ENCODE data around the gene ASTN2.
A peak's percentile ranks its signal among the peaks of the same experiment; 100 is the strongest.
"Not testable (repeated sequence)": the region's sequence is repeated elsewhere in the genome, so short reads cannot be mapped to it uniquely, and the experiment has no call there.

The ASTN2 gene

DNA sequence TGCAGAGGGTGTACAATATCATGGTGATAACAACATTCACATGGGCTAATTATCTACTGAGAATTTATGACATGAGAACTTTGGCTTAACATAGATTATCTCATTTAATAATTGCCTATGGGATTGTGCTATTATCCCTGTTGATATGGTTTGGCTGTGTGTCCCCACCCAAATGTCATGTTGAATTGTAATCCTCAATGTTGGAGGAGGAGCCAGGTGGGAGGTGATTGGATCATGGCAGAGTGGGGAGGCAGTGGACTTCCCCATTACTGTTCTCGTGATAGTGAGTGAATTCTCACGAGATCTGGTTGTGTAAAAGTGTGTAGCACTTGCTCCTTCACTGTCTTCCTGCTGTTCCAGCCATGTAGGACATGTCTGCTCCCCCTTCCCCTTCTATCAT, 541.4 kb downstream of the ASTN2 start:
- no peak for DNase-seq (ENCODE audit: low read depth, low spot score)

- DNase-seq (ENCODE audit: low read depth, low spot score): no peak
Measured at GRCh38 chr9:116870566-116870965, 544.3 kb downstream of the ASTN2 start.

DNA sequence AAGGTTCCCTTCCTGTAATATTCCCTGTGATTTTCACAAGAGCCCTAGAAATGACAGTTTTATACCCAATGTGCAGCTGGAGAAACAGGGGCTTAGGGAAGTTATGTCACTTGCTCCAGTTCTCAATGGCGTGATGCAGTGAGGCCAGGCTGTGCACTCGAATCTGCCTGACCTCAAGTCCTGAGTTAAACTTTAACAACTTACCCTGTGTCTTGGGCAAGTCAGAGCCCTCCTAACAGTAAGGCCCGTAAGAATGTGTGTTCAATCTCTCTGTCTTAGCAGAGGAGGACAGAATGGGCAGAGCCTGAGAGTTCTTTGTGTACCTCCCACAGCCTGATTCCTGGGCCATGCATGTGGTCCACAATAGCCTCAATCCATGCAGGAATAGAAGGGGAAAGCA, 546.7 kb downstream of the ASTN2 start:
- no peak for DNase-seq (ENCODE audit: low read depth, low spot score)

- no peak for DNase-seq (ENCODE audit: low read depth, low spot score)
Measured at GRCh38 chr9:116861321-116861720, 553.5 kb downstream of the ASTN2 start.

DNA sequence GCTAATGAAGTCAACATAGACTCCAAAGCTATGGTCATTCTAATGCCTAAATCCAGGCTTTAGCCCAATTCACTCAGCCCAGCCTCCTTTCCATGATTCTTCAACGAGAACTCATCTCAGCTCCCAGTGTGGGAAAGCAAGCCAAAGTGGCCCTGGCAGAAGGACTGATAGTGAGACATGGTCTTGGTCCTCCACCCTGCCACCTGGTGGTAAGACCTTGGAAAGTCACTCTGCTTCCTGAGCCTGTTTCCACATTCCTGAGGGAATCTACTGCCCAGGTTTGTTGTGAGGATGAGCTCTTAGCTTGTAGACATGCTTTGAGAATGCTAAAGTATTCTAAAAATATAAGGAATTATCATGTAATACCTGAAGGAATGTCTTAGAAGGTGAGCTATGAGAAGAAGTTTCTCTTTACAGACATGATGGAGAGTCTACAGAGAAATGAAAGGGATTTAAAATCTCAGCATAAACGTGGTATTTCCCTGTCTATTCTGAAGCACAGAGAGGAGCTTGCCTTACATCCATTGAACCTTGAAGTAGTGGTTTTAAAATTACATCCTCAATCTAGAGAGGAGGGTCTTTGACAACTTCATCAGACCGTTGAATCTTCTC, 554.2 kb downstream of the ASTN2 start:
- DNase-seq (ENCODE audit: low read depth, low spot score): peak; percentile 79

GRCh38 chr9:116859763-116860162, 555.1 kb downstream of the ASTN2 start:
- DNase-seq (ENCODE audit: low read depth, low spot score): no peak

DNA sequence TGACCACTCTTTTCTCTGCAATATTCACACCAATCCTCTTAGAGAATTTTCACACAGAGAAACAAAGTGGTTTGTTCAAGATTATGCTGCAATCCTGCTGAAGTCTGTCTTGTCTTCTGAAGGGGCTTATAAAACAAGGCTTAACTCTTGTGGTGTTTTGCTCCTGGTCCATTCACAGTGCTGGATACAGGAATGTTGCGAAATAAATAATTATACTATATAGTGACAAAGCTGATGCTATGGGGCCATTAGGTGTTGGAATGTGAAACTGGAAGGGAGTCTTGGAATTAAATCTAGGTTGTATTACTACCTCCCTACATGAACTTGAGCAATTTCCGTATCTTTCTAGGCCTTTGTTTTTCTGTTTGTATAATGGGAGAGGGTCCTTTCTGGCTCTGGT, 557.5 kb downstream of the ASTN2 start:
- no peak for DNase-seq (ENCODE audit: low read depth, low spot score)

- DNase-seq (ENCODE audit: low read depth, low spot score): peak; percentile 15
Measured at GRCh38 chr9:116855881-116856662, 558.8 kb downstream of the ASTN2 start.

DNA sequence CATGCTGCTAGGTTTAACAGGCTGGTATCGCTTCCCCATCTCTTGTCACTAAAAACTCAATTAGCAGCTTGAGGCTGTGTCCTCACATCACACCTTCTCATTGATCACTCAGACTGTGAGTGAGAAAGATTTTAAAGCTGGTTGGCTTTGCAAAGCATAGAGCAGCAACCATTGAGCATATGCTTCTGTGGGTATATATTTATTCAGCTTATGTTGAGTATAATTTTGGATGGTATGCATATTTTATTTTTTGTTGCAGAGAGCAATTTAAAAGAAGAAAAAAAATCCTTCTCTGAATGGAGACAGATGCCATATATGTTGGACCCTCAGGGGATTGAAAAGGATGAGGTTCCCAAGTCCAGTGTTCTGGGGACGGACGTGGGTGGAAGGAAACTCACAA, 565.1 kb downstream of the ASTN2 start:
- no peak for DNase-seq (ENCODE audit: low read depth, low spot score)

DNA sequence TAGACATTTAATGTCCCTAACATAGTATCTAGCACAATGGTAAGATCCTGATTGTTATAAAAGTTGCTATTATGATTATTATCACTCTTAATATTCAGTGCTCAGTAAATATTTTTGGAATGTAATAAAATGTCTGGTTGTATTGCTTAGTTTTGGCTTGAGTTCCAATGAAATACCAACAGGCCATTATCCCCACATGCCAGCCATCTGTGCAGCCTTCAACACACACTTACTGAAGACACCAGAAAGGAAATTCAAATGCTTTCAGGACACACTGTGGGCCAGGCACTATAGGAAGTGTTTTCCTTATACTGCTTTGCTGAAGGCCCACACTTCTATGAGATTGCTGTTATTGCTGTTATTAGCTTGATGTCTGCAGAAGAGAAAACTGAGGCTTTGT, 570.2 kb downstream of the ASTN2 start:
- no peak for DNase-seq (ENCODE audit: low read depth, low spot score)

DNA sequence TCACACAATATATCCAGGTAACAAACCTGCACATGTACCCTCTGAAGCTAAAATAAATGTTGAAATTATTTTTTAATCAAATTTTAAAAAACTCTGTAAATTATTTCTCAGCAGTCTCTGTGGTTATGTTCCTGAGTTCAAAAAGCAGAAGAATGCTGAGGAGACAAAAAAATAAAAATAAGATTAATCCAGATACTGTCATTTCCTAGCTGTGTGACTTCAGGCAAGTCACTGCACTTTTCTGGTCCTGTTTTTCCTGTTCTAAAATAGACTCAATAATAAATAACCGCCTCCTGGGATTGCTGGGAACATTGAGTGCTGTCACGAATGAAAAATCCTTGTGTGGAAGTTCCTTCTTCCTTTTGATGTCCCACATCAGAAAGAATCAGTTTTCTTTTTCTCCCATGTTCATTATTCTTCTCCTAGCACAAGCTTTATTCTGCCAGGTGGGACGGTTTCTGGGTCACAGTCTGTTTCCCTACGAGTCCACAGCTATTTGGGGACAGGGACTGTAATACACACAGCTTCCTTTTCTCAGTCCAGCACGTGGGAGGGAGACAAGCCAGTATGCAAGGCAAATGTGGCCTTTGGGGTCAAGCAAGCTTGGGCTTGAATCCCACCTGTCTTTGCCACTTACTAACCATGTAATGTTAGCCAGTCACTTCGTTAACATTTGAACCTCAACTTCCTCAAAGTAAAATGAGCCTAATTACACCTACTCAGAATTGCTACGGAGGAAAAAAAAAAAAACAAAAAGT, 570.8 kb downstream of the ASTN2 start:
- DNase-seq (ENCODE audit: low read depth, low spot score): no peak

GRCh38 chr9:116842658-116843057, 572.2 kb downstream of the ASTN2 start:
- no peak for DNase-seq (ENCODE audit: low read depth, low spot score)

GRCh38 chr9:116838468-116838867, 576.4 kb downstream of the ASTN2 start:
- DNase-seq (ENCODE audit: low read depth, low spot score): not testable (repeated sequence)

GRCh38 chr9:116837018-116837989, 577.6 kb downstream of the ASTN2 start:
- DNase-seq (ENCODE audit: low read depth, low spot score): no peak

DNA sequence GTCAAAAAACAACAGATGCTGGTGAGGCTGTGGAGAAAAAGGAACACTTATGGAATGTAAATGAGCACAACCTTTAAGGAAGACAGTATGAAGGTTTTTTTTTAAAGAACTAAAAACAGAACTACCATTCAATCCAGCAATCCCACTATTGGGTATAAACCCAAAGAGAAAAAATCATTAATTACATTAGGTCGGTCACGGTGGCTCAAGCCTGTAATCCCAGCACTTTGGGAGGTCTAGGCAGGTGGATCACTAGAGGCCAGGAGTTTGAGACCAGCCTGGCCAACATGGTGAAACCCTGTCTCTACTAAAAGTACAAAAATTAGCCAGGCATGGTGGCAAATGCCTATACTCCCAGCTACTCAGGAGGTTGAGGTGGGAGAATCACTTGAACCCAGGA, 584.5 kb downstream of the ASTN2 start:
- not testable (repeated sequence) for DNase-seq (ENCODE audit: low read depth, low spot score)

- no peak for DNase-seq (ENCODE audit: low read depth, low spot score)
Measured at GRCh38 chr9:116821633-116822229, 593.1 kb downstream of the ASTN2 start.

DNA sequence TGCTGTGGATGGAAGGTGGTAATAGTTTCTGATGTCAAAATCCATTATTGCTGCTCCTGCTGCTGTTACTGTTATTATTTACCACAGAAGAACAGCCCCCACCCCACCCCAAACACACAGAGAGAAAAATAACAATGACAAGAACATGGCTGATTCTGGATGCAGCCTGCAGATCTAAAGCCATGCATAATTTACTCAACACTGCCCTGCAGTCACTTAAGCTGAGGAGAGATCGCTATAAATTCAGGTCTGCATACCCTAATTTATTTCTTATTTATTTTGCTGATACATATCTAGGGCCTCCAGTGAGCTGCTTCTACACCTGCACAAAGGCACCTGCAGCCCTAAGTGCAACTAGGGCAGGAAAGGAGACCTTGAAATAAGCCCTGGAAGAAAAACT, 595.7 kb downstream of the ASTN2 start:
- no peak for DNase-seq (ENCODE audit: low read depth, low spot score)

GRCh38 chr9:116817762-116818161, 597.1 kb downstream of the ASTN2 start:
- no peak for DNase-seq (ENCODE audit: low read depth, low spot score)

- no peak for DNase-seq (ENCODE audit: low read depth, low spot score)
Measured at GRCh38 chr9:116816484-116816883, 598.4 kb downstream of the ASTN2 start.

GRCh38 chr9:116815835-116816234, 599.0 kb downstream of the ASTN2 start:
- DNase-seq (ENCODE audit: low read depth, low spot score): no peak

GRCh38 chr9:116813031-116813300, 601.9 kb downstream of the ASTN2 start:
- no peak for DNase-seq (ENCODE audit: low read depth, low spot score)

Measured in astrocyte of the hippocampus (primary cell).